ENCODE measurements around the gene TNNC1.
A peak's percentile ranks its signal among the peaks of the same experiment; 100 is the strongest.

Gene TNNC1

GRCh38 chr3:52458031-52458760, 4.4 kb upstream of the TNNC1 start:
- Histone ChIP-seq H3K36me3 (replicated peaks; ENCODE audit: low read depth, low read length) (peaks cover 25% of the 10 kb centered on the region), H3K9me3 (ENCODE audit: insufficient read depth, low read length) (no peaks in the 10 kb centered on the region), H3K9ac (ENCODE audit: low read length) (no peak overlapping the region), H3K27ac (ENCODE audit: low read length) (no peak overlapping the region), H2AFZ (ENCODE audit: low read depth, low read length) (no peak overlapping the region), H3K4me1 (ENCODE audit: low read length) (peaks cover 18% of the 10 kb centered on the region), H4K20me1 (ENCODE audit: insufficient read depth, low read length) (no peaks in the 10 kb centered on the region), H3K4me3 (ENCODE audit: low read length) (no peak overlapping the region), H3K4me2 (ENCODE audit: low read length) (no peak overlapping the region), H3K79me2 (ENCODE audit: low read length) (peaks cover 24% of the 10 kb centered on the region), H3K27me3 (ENCODE audit: low read depth, low read length) (no peaks in the 10 kb centered on the region)
- TF ChIP-seq EZH2phosphoT487 (IDR thresholded peaks at IDR 0.05; ENCODE audit: low read depth): no peak
- no peak for TF ChIP-seq CTCF (IDR thresholded peaks at IDR 0.05; ENCODE audit: low read depth, low read length)

- H3K9me3 ChIP-seq (ENCODE audit: insufficient read depth, low read length): no peaks in the 10 kb centered on the region
- peaks cover 16% of the 10 kb centered on the region for H3K36me3 ChIP-seq (replicated peaks; ENCODE audit: low read depth, low read length)
- no peak overlapping the region for H3K27ac ChIP-seq (ENCODE audit: low read length)
- peaks cover 18% of the 10 kb centered on the region for H3K4me1 ChIP-seq (ENCODE audit: low read length)
- peak overlapping the region; percentile 100 for H3K9ac ChIP-seq (ENCODE audit: low read length)
- TF ChIP-seq EZH2phosphoT487 (IDR thresholded peaks at IDR 0.05; ENCODE audit: low read depth) (no peak), CTCF (IDR thresholded peaks at IDR 0.05; ENCODE audit: low read depth, low read length) (no peak)
- H3K27me3 ChIP-seq (ENCODE audit: low read depth, low read length): no peaks in the 10 kb centered on the region
- H4K20me1 ChIP-seq (ENCODE audit: insufficient read depth, low read length): no peaks in the 10 kb centered on the region
- peaks cover 24% of the 10 kb centered on the region for H3K79me2 ChIP-seq (ENCODE audit: low read length)
- H3K4me2 ChIP-seq (ENCODE audit: low read length): peak overlapping the region; percentile 98
- H2AFZ ChIP-seq (ENCODE audit: low read depth, low read length): no peak overlapping the region
- peak overlapping the region; percentile 93 for H3K4me3 ChIP-seq (ENCODE audit: low read length)
Observed at GRCh38 chr3:52456800-52457183, 3.0 kb upstream of the TNNC1 start.

GRCh38 chr3:52456169-52456799, 2.4 kb upstream of the TNNC1 start:
- H3K27ac ChIP-seq (ENCODE audit: low read length): no peak overlapping the region
- no peak for TF ChIP-seq CTCF (IDR thresholded peaks at IDR 0.05; ENCODE audit: low read depth, low read length)
- no peak for TF ChIP-seq EZH2phosphoT487 (IDR thresholded peaks at IDR 0.05; ENCODE audit: low read depth)
- H2AFZ ChIP-seq (ENCODE audit: low read depth, low read length): 0 out of 2 replicates have a peak overlapping the region, but pooled peaks have one; percentile 90
- peak overlapping the region; percentile 93 for H3K4me3 ChIP-seq (ENCODE audit: low read length)
- no peaks in the 10 kb centered on the region for H3K9me3 ChIP-seq (ENCODE audit: insufficient read depth, low read length)
- H4K20me1 ChIP-seq (ENCODE audit: insufficient read depth, low read length): no peaks in the 10 kb centered on the region
- no peaks in the 10 kb centered on the region for H3K27me3 ChIP-seq (ENCODE audit: low read depth, low read length)
- peak overlapping the region; percentile 98 for H3K4me2 ChIP-seq (ENCODE audit: low read length)
- peaks cover 16% of the 10 kb centered on the region for H3K36me3 ChIP-seq (replicated peaks; ENCODE audit: low read depth, low read length)
- H3K9ac ChIP-seq (ENCODE audit: low read length): peak overlapping the region; percentile 100
- H3K4me1 ChIP-seq (ENCODE audit: low read length): peaks cover 18% of the 10 kb centered on the region
- H3K79me2 ChIP-seq (ENCODE audit: low read length): peaks cover 24% of the 10 kb centered on the region

Data from OCI-LY3 (cell line).